GM21381 (cell line): Measurements from ENCODE around the gene EPB41L5.

Experiments
- ATAC-seq: cut with Tn5 transposase; IDR thresholded peaks from one replicate; pipeline ENCODE4 v1.9.1; 2021; ENCODE audit warnings: mild to moderate bottlenecking, moderate library complexity; ENCODE audit not compliant: unreplicated experiment

The EPB41L5 gene

GRCh38 chr2:120224256-120224655, 211.4 kb downstream of the EPB41L5 start:
- ATAC-seq = no peak

DNA sequence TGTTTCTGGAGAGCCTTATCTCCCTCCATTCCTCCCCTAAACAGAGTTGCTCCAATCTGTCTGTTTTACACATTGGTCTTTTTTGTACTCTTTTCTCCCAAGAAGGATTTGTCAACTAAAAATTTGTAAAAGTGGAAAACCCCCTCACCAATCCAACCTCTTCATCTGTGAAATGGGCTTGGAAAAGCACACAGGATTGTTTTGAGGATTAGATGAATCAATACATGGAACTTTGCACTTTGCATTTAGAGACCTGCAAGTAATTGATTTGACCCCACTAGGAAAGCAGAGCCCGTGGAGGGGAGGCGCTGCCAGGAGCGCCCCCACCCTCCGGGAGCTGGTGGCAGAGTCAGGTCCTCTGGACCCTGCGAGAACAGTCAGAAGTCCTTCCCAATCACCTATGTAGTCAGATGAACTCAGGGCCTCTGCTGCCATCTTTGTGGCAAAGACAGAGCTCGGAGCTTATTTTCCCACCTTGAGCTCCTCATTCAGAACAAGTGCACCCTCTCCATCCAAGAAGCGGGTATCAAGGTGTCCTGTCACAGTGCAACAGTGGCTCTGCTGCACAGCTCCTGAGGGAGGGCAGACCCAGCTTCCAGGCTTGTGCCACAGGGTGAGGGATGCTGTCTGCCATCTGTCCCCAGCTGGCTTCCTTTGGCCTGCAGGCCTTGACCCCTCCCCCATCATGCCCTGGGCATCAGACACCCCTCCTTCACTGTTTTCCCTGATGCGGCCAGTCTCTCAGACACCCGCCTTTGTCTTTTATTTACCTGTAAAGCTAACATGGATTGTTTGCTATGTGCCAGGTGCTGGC, 212.1 kb downstream of the EPB41L5 start:
- ATAC-seq = no peak

DNA sequence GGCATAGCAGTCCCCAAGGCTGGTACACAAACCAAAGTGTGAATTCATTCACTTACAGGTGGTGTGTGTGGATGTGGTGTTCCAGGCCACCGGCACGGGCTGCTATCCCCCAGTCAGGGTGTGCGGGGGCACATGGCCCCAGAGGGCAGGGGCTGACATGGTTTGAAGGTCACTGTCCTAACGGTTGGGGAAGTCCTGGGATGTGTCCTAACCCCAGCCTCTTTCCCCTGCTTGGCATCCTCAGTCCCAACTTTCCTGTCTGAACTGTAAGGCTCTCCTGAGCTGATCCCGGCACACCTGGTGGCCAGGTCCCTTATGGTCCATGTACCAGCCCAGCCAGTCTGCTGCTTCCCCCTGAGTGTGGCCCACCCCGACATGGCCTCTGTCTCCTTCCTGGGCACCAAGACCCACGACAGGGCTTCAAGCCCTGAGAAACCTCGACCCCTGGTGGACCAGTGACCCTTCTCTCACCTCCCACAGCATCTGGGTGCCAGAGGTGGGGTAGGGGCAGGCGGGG, 212.7 kb downstream of the EPB41L5 start:
- no peak for ATAC-seq

GRCh38 chr2:120226316-120226715, 213.4 kb downstream of the EPB41L5 start:
- no peak for ATAC-seq

GRCh38 chr2:120227111-120227991, 214.5 kb downstream of the EPB41L5 start:
- no peak for ATAC-seq

GRCh38 chr2:120228503-120228902, 215.6 kb downstream of the EPB41L5 start:
- no peak for ATAC-seq
